ENCODE measurements around the gene PRR19. TPM values are rescaled to one million over a fixed set of nuclear protein-coding genes. Genes with fewer than 3 reads are reported as not detected.

Gene PRR19
- total and polyA plus RNA-seq, 10 of the 15 experiments (the other 5 are each of a cell fraction or from before 2014, with no cell fraction given): 0.09 to 1.7 (median 0.73) TPM; not detected in 1

DNA sequence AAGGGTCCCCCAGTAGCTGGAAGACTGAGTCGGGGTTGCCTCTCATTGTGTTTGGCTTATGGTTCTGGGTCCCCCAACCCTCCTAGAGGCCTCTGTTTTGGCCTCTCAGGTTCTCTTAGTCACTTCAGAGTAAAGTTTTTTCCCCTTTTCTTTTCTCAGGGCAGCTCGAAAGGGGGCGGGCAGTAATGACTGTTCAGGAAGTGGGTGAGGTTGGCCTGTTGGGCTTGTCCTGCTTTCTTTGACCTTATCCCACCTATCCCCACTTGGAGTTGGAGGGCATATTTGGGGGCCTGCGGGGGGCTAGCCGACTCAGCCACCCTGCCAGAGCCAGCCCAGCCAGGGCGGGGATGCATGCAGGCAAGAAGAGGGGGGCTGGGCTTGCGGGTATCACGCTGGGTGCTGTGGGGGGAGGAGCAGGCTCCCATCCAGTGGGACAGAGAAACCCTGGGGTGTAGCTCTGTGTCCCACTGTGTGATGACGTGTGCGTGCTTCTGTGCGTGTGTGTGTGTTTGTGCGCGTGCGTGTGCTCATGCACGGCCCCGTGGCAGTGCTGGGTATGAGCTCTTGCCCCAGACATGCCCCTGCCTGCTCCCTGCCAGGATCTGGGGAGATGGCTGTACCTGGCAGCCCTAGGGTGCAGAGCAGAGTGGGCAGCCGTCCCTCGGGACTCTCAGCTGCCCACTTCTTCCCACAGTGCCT lies 31.4 kb upstream of the PRR19 start:
- BruUV-seq (replicated peaks): no TSS peak
- RAD21 ChIA-PET (ENCODE audit: unreplicated experiment): interaction anchor here (0.6 to 3.1 kb wide), 9 partner anchors 9 to 162 kb away, joined by 3 to 23 read pairs (median 5); partner anchors contain the start of gene GSK3A
- Histone ChIP-seq H3K4me2 (ENCODE audit: control insufficient read depth, insufficient read depth) (peak overlapping the region; percentile 99), H3K4me3 (peak overlapping the region; percentile 91), H4K20me1 (ENCODE audit: control insufficient read depth, insufficient read depth) (no peaks in the 10 kb centered on the region; the same call in 1 of the 2 replicates), H3K27ac (ENCODE audit: control insufficient read depth, insufficient read depth) (peak overlapping the region; percentile 94), H3K36me3 (ENCODE audit: control insufficient read depth in 2 of 2, insufficient read depth in 2 of 2, low read length in 1 of 2) (peaks cover 3 to 19% of the 10 kb centered on the region in 2 experiments; a peak in 3 of 4 replicates), H3K27me3 (replicated peaks in 1 of 2; ENCODE audit: control insufficient read depth in 2 of 2, insufficient read depth in 2 of 2, low read length in 1 of 2) (no peaks in the 10 kb centered on the region), H3K79me2 (ENCODE audit: control insufficient read depth, insufficient read depth, low read length) (peaks cover 27% of the 10 kb centered on the region), H3K9ac (ENCODE audit: control insufficient read depth, insufficient read depth, low read length) (peak overlapping the region; percentile 98), H3K4me1 (ENCODE audit: control insufficient read depth, insufficient read depth, low read length) (peaks cover 25% of the 10 kb centered on the region), H3K9me3 (replicated peaks; ENCODE audit: control insufficient read depth, insufficient read depth, low read length) (no peaks in the 10 kb centered on the region), H2AFZ (ENCODE audit: control insufficient read depth, low read depth, low read length) (peak overlapping the region; percentile 50)
- FAIRE-seq (peak; percentile 94), DNase-seq (ENCODE audit: low read depth, low spot score) (no peak), ATAC-seq (peak; percentile 12)
- SMC1A ChIA-PET (ENCODE audit: uncharacterized antibody, unreplicated experiment): interaction anchor here (1.0 to 3.2 kb wide), 7 partner anchors 9 to 157 kb away, joined by 3 to 24 read pairs (median 5); partner anchors contain the start of gene ERF
- CTCF ChIA-PET: interaction anchor here (1.0 to 3.2 kb wide), 5 partner anchors 9 to 138 kb away, joined by 3 to 39 read pairs (median 10); partner anchors contain the start of genes GSK3A and POU2F2
- WGBS (ENCODE audit: insufficient coverage, insufficient replicate concordance, low lambda C conversion rate, missing lambda C conversion rate): under 1% methylated on average over 18 of the region's 18 CpGs
- POLR2A ChIA-PET: interaction anchor here (1.0 to 3.2 kb wide), 11 partner anchors 9 to 141 kb away, joined by 3 to 24 read pairs (median 4); partner anchors contain the start of genes ERF, GSK3A and ZNF526
- in situ Hi-C loops (cut with MboI): no loop called here
- intact Hi-C loops (cut with micrococcal nuclease; ENCODE audit: unreplicated experiment): no loop called here
- no peak for TF ChIP-seq TCF7 (IDR thresholded peaks at IDR 0.05; ENCODE audit: borderline replicate concordance)
- TF ChIP-seq, protein P1, sequence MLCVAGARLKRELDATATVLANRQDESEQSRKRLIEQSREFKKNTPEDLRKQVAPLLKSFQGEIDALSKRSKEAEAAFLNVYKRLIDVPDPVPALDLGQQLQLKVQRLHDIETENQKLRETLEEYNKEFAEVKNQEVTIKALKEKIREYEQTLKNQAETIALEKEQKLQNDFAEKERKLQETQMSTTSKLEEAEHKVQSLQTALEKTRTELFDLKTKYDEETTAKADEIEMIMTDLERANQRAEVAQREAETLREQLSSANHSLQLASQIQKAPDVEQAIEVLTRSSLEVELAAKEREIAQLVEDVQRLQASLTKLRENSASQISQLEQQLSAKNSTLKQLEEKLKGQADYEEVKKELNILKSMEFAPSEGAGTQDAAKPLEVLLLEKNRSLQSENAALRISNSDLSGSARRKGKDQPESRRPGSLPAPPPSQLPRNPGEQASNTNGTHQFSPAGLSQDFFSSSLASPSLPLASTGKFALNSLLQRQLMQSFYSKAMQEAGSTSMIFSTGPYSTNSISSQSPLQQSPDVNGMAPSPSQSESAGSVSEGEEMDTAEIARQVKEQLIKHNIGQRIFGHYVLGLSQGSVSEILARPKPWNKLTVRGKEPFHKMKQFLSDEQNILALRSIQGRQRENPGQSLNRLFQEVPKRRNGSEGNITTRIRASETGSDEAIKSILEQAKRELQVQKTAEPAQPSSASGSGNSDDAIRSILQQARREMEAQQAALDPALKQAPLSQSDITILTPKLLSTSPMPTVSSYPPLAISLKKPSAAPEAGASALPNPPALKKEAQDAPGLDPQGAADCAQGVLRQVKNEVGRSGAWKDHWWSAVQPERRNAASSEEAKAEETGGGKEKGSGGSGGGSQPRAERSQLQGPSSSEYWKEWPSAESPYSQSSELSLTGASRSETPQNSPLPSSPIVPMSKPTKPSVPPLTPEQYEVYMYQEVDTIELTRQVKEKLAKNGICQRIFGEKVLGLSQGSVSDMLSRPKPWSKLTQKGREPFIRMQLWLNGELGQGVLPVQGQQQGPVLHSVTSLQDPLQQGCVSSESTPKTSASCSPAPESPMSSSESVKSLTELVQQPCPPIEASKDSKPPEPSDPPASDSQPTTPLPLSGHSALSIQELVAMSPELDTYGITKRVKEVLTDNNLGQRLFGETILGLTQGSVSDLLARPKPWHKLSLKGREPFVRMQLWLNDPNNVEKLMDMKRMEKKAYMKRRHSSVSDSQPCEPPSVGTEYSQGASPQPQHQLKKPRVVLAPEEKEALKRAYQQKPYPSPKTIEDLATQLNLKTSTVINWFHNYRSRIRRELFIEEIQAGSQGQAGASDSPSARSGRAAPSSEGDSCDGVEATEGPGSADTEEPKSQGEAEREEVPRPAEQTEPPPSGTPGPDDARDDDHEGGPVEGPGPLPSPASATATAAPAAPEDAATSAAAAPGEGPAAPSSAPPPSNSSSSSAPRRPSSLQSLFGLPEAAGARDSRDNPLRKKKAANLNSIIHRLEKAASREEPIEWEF (IDR thresholded peaks at IDR 0.05; ENCODE audit: insufficient replicate concordance, low read depth, low read length): no peak
- TF ChIP-seq PKNOX1 (IDR thresholded peaks at IDR 0.05): peak; percentile 29; the same call in 1 of the 2 replicates
- peak; percentile 40; the same call in 1 of the 2 replicates for TF ChIP-seq SMAD5 (IDR thresholded peaks at IDR 0.05; ENCODE audit: low read depth)
- no peak for TF ChIP-seq RAD51 (IDR thresholded peaks at IDR 0.05)
- no peak for TF ChIP-seq HDAC2 (IDR thresholded peaks at IDR 0.05)
- TF ChIP-seq IRF4 (IDR thresholded peaks at IDR 0.05; ENCODE audit: low read depth, low read length): no peak
- TF ChIP-seq, protein P2, sequence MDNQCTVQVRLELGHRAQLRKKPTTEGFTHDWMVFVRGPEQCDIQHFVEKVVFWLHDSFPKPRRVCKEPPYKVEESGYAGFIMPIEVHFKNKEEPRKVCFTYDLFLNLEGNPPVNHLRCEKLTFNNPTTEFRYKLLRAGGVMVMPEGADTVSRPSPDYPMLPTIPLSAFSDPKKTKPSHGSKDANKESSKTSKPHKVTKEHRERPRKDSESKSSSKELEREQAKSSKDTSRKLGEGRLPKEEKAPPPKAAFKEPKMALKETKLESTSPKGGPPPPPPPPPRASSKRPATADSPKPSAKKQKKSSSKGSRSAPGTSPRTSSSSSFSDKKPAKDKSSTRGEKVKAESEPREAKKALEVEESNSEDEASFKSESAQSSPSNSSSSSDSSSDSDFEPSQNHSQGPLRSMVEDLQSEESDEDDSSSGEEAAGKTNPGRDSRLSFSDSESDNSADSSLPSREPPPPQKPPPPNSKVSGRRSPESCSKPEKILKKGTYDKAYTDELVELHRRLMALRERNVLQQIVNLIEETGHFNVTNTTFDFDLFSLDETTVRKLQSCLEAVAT (IDR thresholded peaks at IDR 0.05): peak; percentile 54; the same call in 1 of the 2 replicates
- no peak for TF ChIP-seq JUND (IDR thresholded peaks at IDR 0.05; ENCODE audit: low read depth, low read length)
- TF ChIP-seq TCF12 (IDR thresholded peaks at IDR 0.05; ENCODE audit: low read depth, low read length): no peak
- TF ChIP-seq ATF7 (IDR thresholded peaks at IDR 0.05; ENCODE audit: low read depth): peak; percentile 77; the same call in 1 of the 2 replicates
- no peak for TF ChIP-seq TCF3 (IDR thresholded peaks at IDR 0.05; ENCODE audit: borderline replicate concordance, insufficient read depth, low read depth, low read length)
- no peak for TF ChIP-seq BCL11A (IDR thresholded peaks at IDR 0.05; ENCODE audit: low read depth, low read length)
- no peak for TF ChIP-seq NFYA (IDR thresholded peaks at IDR 0.05; ENCODE audit: borderline replicate concordance, low read depth, low read length)

Measured in GM12878 (cell line).